ENCODE results near the gene TGIF1.

Gene TGIF1

DNA sequence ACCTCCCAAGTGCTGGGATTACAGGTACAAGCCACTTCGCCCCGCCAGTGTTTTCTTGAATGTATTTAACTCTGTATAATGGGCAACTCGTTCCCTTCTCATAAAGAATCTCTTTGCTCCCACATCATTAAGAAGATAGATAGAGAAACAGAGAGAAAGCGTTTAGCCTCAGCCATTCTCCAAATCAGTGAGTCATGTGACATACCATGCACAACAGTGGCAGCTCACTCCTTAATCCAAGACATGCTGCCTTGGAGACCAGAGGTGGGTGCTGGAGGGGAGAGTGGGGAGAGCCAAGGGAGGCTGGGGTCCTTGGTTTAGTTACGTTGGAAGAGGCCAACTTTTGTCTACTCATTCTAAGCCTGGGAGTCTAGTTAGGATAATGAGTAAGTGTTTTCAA lies 54.7 kb downstream of the TGIF1 start:
- Mint-ChIP-seq H3K36me3 (ENCODE audit: low read depth) (no peaks in the 10 kb centered on the region), H3K9me3 (no peaks in the 10 kb centered on the region), H3K4me3 (no peak overlapping the region)

DNA sequence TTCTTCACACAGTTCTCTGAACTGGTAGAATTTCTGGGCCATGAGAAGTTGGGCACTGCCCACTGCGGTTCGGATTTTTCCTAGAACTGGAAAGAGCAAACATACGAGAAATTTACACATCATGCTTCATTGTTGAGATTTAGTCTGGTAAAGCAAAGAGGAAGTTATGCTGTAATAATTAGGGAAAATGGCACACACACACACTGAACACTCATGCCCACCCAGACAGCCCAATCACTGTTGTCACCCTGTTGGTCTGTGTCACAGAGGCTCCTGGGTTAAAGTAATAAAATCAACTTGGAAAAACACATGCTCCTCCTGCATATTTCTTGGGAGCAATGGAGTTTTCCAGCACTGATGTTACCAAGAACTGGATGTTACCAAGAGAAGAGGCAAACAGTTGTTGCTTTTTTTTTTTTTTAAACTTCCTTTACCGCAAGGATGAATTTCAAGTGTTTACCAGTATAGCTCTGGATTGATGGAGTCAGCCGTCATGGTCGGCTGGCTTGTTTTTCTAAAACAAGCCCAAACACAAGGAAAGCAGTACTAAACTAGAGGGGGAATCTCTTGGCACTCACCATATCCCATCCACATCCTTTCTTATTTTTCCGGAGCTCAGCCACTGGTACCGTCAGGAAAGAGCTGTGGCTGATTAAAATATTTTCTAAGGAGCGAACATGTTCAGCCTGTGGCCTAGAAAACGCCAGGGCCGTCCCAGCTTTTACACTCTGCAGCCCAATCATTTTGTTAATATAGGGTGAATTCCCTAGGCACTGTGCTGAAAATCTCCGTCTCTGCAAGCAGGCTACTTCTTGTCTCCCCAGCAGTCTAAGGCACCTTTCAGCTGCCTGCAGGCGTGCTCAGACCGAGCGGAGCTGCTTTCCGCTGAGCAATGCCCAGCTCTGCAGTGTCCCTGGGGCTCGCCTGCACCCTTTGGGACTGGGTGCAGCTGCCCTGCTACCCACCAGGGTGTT lies 58.9 kb downstream of the TGIF1 start:
- peak overlapping the region; percentile 88 to 94 (median 91) for H3K27ac Mint-ChIP-seq
- no peaks in the 10 kb centered on the region for H3K9me3 Mint-ChIP-seq
- H3K36me3 Mint-ChIP-seq (ENCODE audit: low read depth), result no peaks in the 10 kb centered on the region
- TF ChIP-seq, protein P1, sequence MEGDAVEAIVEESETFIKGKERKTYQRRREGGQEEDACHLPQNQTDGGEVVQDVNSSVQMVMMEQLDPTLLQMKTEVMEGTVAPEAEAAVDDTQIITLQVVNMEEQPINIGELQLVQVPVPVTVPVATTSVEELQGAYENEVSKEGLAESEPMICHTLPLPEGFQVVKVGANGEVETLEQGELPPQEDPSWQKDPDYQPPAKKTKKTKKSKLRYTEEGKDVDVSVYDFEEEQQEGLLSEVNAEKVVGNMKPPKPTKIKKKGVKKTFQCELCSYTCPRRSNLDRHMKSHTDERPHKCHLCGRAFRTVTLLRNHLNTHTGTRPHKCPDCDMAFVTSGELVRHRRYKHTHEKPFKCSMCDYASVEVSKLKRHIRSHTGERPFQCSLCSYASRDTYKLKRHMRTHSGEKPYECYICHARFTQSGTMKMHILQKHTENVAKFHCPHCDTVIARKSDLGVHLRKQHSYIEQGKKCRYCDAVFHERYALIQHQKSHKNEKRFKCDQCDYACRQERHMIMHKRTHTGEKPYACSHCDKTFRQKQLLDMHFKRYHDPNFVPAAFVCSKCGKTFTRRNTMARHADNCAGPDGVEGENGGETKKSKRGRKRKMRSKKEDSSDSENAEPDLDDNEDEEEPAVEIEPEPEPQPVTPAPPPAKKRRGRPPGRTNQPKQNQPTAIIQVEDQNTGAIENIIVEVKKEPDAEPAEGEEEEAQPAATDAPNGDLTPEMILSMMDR (IDR thresholded peaks at IDR 0.05; ENCODE audit: unreplicated experiment in 3 of 3), result no peak
- peaks cover 34% of the 10 kb centered on the region for H3K4me1 Mint-ChIP-seq
- H3K4me3 Mint-ChIP-seq, result peak overlapping the region in 2 of 3 experiments; percentile 51 to 61
- peaks cover 9% of the 10 kb centered on the region for H3K27me3 Mint-ChIP-seq (ENCODE audit: low read depth)

More for the DNA sequence above, 54.7 kb downstream of the TGIF1 start:
- TF ChIP-seq, protein P1 (IDR thresholded peaks at IDR 0.05; ENCODE audit: unreplicated experiment in 3 of 3), result no peak
- H3K4me1 Mint-ChIP-seq, result peaks cover 24% of the 10 kb centered on the region
- H3K27ac Mint-ChIP-seq, result no peak overlapping the region
- H3K27me3 Mint-ChIP-seq (ENCODE audit: low read depth), result peaks cover 14% of the 10 kb centered on the region
